Measurements from ENCODE around the gene FRG2C. TPM values are rescaled to one million over a fixed set of nuclear protein-coding genes. Genes with fewer than 3 reads are reported as not detected.

Gene FRG2C

Small RNAs within 50 kb of the gene (small RNA-seq; reads per million reads assigned to genes)
- not detected for gene AC108724.2 (ENCODE audit: insufficient read depth)

Data from neuronal stem cell (in vitro differentiated cells).